HG02571 (cell line): Measurements from ENCODE around the gene PRX.
"Not testable (repeated sequence)": the region's sequence is repeated elsewhere in the genome, so short reads cannot be mapped to it uniquely, and the experiment has no call there.

Experiments used
- ATAC-seq: cut with Tn5 transposase; IDR thresholded peaks from one replicate; pipeline ENCODE4 v1.9.1; 2021; ENCODE audit warnings: mild to moderate bottlenecking, moderate library complexity; ENCODE audit not compliant: unreplicated experiment

PRX gene

DNA sequence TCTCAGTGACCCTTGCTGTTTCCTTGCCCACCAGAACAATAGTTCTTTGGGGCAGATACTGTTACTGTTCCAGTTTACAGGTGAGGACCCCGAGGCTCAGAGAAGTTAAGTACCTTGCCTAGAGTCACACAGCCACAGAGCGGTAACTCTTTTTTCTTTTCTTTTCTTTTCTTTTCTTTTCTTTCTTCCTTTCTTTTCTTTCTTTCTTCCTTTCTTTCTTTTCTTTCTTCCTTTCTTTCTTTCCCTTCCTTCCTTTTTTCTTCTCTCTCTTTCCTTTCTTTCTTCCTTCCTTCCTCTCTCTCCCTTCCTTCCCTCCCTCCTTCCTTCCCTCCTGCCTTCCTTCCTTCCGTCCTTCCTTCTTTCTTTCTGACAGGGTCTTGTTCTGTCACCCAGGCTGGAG is 4.9 kb upstream of the PRX start:
- ATAC-seq = no peak

DNA sequence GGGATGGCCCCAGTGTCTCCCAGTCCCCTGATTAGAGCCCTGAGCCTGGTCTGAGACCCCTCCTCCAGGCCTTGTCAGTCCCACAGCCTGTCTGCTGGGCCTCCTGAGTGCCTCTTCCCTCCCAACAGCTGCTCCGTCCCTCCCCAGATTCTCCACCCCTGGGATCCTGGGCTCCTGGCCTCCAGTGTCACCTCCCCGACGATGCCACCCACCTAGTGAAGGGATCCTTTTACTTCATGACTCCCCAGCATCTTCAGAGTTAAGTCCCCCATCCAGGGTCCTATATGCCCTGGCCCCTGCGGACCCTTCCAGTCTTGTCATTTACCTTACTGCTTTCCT is 4.4 kb upstream of the PRX start:
- ATAC-seq = no peak

DNA sequence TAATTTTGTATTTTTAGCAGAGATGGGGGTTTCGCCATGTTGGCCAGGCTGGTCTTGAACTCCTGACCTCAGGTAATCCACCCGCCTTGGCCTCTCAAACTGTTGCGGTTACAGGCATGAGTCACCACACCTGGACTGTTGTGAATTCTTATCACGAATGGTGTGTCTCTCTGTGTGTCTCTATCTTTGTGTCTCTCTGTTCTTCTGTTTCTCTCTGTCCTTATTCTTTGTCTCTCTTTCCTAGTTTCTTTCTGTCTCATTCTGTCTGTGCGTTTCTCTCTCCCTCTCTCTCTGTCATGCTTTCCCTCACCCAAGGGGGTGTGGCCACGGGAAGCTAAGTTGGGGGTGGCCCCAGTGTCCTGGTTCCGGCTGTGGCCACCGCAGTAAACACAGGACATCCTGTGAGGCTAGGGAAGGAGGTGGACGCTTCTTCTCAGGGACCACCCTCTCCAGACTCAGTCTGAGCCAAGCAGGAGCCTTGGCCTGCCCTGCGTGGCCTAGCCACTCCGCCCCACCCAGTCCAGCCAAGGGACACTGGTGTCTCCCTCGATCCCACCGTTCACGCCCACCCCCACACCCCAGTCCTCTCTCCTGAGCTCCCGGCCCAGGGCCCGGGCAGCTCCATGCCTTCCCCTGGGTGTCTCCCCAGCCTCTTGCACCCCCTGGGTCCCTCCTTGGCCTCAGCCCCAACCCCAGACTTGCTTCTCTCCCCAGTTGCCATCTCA is 3.9 kb upstream of the PRX start:
- ATAC-seq = no peak

DNA sequence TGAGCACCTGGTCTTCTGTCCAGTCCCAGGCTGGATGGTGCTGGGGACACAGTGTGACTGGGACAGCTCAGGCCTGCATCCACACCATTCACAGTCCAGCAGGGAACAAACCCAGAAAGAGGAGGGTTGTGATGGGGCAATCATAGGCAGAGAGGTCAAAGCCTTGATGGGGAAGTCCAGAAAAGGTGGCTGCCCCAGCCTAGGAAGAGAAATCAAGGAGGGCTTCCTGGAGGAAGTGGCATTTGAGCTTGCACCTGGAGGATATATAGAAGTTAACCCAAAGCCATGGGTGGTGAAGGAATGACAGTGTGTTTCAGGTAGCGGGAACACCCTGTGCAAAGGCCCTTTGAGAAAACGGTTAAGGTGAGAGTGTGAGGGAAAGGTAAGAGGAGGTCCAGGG is 2.6 kb upstream of the PRX start:
- ATAC-seq = no peak

DNA sequence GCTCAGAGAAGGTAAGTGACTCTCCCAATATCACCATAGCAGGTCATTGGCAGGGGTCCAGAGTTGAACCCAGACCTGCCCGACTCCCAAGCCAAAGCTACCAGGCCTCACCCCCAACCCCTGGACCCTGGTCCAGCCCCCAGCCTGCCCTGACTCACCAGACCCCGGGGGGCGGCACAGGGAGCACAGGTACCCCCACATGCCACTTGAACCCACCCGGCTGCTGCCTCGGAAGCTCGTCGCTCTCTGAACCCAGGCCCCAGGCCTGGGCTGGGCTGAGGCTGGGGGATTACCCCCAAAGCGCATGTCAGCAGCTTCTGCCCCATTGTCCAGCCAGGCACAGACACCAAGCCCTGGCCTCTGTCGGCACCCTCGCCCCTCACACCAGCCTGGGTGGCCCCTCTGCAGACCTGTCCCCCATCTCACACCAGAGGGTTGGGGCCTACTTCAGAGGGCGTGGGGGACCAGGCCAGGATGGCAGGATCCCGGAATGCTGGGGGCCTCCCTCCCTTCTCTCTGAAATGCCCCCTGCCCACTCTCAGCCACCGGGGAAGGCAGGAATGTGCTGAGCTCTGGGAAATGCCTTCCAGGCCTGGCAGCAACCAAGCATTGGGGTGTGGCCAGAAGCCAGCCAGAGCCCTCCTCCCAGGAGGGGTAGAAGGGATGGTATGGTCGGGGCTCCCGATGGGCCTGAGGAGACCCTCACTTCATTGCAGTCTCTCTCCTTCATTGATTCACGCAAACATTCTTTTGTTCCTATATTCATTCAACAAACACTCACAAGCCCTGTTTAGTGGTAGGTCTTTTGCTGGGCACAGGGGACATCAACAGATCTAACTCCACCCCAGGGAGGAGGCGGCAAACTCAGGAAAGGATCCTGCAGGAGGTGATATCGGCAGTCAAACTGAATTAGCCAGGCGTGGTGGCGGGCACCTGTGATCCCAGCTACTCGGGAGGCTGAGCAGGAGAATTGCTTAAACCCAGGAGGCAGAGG is 1.7 kb upstream of the PRX start:
- no peak for ATAC-seq

DNA sequence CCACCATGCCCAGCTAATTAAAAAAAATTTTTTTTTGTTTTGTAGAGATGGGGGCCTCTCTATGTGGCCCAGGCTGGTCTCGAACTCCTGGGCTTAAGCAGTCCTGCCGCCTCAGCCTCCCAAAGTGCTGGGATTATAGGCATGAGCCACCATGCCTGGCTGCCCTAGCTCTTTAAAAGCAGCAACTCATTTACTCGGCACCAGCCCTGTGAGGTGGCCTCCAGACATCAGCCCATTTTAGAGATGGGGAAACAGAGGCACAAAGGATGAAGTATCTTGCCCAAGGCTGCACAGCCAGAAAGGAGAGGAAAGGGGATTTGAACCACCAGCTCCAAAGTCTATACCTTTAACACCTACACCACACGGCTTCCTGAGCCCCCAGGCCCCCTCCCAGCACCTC is 312 bp downstream of the PRX start:
- ATAC-seq = no peak

DNA sequence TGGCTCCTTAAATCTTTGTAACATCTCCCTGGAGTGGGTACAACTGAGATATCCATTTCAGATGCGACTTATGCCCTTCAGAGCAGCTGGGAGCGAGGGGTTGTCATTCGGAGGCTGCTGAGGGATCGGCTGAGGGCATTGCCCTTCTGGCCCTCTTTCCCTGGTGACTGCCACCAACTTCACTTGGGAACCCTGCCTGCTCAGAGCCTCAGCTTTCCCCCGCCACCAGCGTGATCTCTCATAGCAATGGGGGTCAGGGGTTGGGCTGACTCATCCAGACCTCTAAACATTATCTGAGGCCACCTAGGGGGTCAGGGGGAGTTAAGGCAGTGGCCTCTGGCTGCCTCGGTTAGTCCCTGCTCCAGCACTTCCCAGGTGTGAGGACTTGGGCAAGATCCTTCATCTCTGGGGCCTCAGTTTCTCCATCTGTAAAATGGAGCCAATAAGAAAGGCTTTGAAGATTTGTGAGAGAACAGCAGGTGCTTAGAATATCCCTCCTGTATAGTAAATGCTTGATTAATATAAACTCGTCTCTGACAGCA is 1.1 kb downstream of the PRX start:
- no peak for ATAC-seq

DNA sequence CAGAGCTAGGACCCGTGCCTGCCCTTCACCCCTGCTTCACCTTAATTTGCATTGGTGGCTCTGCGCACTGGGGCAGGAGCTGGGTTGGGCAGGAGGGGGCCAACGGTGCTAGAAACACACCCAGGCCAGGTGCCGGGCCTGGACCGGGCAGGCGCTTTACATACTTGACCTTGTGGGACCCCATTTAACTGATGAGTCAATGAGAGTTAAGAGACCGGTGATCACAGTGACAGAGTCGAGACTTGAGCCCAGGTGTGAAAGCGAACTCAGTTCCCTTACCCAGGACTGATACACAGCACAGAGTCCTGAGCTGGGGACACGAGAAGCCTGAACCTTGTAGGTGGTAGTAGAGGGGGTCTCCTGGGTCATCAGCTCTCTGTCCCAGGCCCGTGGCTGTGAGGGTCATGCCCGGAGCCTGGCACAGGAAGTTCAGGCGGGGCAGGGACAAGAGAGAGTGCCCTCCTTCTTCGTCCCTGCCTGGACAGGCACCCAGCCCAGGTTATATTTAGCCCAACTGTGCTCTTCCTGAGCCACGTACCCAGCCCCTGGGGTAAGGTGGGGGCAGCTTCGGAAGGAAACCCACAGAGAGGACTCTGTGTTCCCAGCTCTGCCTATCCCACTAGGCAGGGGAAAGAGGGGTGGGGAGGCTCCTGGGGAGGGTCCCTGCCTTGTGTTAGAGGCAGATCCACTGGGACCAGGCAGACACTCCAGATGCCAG is 1.9 kb downstream of the PRX start:
- no peak for ATAC-seq

DNA sequence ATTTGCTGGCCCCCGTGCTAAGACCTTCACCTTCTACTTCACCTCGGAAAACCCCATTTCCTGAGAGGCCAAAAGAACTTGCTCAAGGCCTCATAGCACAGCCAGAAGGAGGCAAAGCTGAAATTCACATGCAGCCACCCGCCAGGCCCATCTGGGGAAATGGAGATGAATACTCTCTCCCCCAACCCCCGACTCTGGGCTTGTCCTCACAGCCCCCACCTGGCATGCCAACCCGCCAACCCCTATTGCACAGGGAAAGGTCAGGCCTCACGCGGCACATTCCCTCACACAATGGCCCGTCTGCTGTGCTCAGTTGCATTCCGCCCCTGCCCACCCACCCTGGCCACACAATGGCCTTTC is 3.2 kb downstream of the PRX start:
- no peak for ATAC-seq

DNA sequence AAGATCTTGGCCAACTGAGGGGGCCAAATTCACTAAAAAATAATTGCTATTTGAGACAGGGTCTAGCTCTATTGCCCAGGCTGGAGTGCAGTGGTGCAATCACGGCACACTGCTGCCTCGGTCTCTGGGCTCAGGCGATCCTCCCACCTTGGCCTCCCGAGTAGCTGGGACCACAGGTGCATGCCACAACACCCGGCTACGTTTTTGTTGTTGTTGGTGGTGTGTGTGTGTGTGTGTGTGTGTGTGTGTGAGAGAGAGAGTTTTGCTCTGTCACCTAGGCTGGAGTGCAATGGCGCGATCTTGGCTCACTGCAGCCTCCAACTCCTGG is 4.6 kb downstream of the PRX start:
- not testable (repeated sequence) for ATAC-seq

DNA sequence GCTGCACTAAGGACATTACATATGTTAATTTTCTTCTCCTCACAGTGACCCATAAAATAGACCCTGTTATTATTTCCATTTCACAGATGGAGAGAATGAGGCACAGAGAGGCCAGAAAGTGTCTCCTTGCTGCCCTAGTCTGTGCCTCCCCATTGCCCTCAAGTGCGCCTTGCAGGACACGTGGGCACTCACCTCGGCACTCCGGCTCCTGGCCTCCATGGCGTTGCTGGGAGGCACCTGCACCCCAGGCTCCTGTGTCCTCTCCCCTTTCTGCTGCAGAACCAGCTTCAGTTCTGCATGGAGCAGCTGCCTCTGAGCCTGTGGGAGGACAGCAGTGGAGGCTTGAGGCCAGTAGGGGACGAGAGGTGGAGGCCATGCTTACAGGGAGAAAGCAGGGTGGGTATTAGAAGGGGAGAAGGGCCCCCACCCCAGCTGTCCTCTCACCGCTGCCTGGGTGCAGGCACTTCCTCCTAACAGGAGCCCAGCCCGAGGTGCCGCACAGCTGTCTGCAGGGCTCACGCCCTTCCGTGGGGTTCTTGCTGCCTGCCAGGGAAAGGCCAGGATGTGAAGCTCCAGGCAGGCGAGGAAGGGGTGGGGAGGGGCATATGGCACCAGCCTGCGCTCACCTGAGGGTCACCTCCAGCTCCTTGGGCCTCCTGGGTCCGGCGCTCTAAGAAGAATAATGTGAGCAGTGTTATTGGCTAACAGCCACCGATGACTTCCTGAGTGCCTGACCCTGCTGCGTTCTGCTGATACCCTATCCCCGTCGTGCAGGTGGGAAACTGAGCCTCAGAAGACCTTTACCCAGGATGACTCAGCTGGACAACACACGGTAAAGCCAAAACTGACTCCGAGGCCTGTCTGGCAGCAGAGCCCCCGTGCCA is 5.2 kb downstream of the PRX start:
- no peak for ATAC-seq

DNA sequence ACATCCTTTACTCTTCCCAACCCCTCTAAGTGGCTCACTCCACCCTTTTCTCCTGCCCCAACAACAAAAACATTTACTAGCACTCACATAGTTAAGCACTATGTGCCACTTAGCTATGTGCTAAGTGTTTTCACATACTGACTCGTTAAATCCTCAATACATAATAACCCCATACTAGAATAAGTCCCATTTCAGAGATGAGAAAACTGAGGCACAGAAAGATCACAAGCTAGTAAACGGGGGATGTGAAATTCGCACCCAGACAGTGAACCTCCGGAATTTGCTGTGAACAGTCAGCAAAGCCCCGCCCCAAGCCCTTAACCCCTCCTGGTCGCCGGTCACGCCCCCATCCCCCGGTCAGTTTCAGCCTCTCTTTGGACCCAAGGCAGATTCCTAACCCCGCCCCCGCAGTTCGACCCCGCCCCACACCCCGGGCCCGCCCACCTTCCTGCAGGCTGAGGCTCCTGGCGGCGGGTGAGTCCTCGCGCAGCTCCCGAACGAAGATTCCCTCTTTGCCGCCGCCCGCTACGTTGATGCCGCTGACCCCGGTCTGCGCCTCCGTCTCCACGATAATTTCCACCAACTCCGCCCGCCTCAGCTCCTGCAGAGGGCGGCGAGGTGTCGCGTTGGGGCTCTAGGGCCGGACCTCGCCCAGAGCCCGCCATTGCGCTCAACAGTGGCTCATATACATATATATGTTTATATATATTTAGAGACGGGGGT is 9.8 kb downstream of the PRX start:
- peak; percentile 61 for ATAC-seq

DNA sequence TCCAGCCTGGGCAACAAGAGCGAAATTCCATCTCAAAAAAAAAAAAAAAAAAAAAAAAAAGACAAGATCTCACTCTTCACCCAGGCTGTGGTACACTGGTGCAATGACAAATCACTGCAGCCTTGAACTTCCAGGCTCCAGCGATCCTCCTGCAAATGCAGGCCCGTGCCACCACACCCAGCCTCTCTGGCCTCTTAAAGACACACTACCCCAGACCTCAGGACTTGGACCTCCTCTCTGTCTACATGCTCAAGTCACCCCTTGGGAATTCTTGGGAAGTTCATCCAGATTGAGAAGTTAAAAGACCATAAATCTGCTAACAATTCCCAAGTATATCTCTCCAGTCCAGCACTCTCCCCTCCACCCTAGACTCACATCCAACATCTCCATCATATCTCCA is 12.6 kb downstream of the PRX start:
- ATAC-seq = no peak

DNA sequence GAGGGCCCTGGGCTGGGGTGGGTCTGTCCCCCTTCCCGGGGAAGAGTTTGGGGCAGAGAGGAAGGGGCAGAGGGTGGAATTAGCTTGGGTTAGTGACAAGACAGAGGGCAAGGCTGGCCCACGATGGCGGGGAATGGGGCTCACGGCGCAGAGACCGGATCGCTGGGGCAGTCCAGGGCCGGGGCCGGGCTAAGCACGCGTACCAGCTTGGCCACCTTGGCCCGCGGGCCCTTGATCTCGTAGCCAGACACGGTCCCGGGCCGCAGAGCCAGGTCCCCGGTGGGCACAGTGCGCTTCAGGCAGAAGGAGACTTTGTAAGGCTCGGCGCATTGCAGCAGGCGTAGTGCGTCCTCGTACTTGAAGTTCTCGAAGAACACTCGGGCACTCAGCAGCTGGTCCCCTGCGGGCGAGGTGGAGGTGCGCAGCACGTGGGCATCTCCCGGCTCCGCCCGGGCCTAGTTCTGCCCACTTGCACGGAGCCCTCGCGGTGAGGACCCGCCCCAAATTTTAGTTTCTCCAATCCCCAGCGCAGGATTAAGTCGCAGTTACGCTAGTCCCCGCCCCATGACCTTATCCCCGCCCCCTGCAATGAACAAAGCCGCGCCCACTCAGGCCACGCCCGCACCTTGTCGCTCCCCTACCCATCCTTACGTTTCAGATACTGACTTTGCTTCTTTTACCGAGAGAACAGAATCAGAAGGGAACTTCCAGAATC is 14.6 kb downstream of the PRX start:
- ATAC-seq = no peak

DNA sequence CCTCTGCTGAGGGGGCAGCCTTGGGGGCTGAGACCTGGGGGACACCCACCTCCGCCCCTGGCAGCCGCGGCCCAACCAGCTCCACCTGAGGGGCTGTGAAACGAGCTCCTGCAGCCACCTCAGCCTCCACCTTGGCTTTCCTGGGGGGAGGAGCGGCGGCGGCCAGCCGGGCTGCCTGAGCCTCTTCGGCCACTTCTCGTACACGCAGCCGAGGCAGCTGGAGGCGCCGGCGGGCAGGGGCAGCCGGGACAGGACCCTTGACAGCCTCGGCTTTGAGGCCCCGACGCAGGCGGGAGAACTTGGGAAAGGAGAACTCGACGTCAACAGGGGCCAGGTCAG is 15.6 kb downstream of the PRX start:
- ATAC-seq = no peak

DNA sequence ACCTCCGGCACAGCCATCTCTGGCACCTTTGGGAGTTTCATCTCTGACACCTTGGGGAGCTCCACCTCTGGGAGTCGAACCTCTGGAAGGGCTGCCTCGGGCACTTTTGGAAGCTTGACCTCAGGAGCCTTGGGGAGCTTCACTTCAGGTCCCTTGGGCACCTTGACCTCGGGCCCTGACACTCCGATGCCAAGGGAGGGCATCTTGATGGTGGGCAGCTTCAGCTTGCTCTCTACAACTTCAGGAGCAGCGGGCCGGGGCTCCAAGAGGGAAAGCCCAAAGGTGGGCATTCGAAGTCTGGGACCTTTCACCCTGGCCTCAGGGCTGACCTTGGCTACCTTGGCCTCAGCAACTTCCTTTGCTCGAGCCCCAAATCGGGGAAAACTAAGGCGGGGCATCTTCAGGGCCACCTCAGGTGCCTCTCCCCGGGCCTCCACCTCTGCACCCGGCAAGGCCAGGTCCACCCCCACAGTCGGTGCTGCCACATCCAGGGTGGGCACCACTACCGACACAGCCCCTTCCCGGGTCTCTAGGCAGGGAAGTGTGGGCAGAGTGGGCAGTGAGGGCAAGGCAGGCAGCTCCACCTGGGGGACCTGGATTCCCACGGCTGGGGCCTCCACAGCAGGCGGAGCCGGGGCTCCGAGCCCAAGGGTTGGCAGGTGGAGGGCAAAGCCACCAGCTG is 16.2 kb downstream of the PRX start:
- ATAC-seq = no peak

DNA sequence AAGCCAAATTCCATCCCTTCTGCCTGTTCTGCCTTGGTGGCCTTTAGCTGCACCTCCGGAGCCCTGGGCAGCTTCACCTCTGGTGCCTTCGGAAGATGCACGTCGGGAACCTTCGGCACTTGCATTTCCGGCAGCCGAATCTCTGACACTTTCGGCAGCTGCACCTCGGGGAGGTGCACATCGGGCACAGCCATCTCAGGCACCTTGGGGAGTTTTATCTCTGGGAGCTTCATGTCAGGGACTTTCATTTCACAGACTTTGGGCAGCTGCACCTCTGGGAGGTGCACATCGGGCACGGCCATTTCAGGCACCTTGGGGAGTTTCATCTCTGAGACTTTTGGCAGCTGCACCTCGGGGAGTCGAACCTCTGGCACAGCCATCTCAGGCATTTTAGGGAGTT is 17.2 kb downstream of the PRX start:
- no peak for ATAC-seq

DNA sequence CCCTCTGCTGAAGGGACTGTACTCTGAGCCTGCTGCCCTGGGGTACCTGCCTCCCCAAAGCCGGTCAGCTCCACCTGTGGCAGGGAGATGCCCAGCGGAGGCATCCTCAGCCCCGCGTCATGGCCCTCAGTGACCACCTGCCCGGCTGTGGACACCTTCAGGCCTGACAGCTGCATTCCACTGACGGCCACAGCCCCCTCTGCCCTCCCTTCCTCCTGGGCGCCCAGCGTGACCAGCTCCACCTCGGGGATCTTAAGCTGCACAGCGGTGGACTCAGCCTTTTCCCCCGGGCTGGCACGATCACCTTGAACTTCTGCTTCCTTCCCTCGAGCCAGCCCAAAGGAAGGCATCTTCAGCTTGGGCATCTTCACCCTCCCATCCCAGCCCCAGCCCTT is 18.4 kb downstream of the PRX start:
- no peak for ATAC-seq
